Endothelial cell of umbilical vein (primary cell): Measurements from ENCODE around the gene FLVCR2. TPM values are rescaled to one million over a fixed set of nuclear protein-coding genes. Genes with fewer than 3 reads are reported as not detected.

Experiments
- BruUV-seq: library from RNA; stranded (reverse); fragments of 400-500 nt; replicated peaks from 2 replicates; lab custom pipeline; 2021; lab: Mats Ljungman, UMichigan
- CTCF ChIA-PET: fragments of 300-600, 350-600 bp; sonication (Branson Sonifier 250); formaldehyde crosslinking; loops from one replicate; lab custom pipeline; 2021; ENCODE audit warnings: antibody characterized with exemption, inconsistent platforms; lab: Charles Lee
- POLR2A ChIA-PET: fragments of 300-600, 350-600 bp; sonication (Branson Sonifier 250); formaldehyde crosslinking; loops from one replicate; lab custom pipeline; 2021; ENCODE audit warnings: antibody characterized with exemption, inconsistent platforms; lab: Charles Lee
- DNase-seq: peaks from one replicate; pipeline ENCODE4 v3.0.0-alpha.2; 2011; ENCODE audit warnings: low read depth, low spot score
- FAIRE-seq: peaks from 2 replicates; lab custom pipeline; 2011; peaks lifted over from hg19 to GRCh38; lab: Jason Lieb, UNC
- H2AFZ ChIP-seq: 2 replicates; pipeline ENCODE4 v1.6.0; 2012; ENCODE audit warnings: low read depth, low read length, control low read depth, inconsistent platforms
- H3K27ac ChIP-seq: 2 replicates; pipeline ENCODE4 v1.5.1; 2011; ENCODE audit warnings: low read depth, mild to moderate bottlenecking, control low read depth, low read length, moderate library complexity; ENCODE audit not compliant: insufficient read depth
- H3K27me3 ChIP-seq, 2 experiments: 2 replicates each; pipeline versions ENCODE4 v1.6.0 to v1.6.1; 2011; ENCODE audit warnings: low read length in 2 of 2, mixed read lengths in 1 of 2; ENCODE audit not compliant: control insufficient read depth in 2 of 2, insufficient read depth in 2 of 2
- H3K36me3 ChIP-seq, 2 experiments: 2 replicates in 1 of 2; 3 replicates in 1 of 2; pipeline ENCODE4 v1.5.1; 2011; ENCODE audit warnings: low read length in 2 of 2, mild to moderate bottlenecking in 1 of 2, moderate library complexity in 1 of 2; ENCODE audit not compliant: control insufficient read depth in 2 of 2, insufficient read depth in 2 of 2; ENCODE audit errors: extremely low read depth in 1 of 2
- H3K4me1 ChIP-seq: 3 replicates; pipeline ENCODE4 v1.5.1; 2011; ENCODE audit warnings: mild to moderate bottlenecking, low read length; ENCODE audit not compliant: control insufficient read depth, insufficient read depth; ENCODE audit errors: extremely low read depth
- H3K4me2 ChIP-seq: 2 replicates; pipeline ENCODE4 v1.6.1; 2011; ENCODE audit warnings: low read length, control low read depth, mixed read lengths; ENCODE audit not compliant: insufficient read depth
- H3K4me3 ChIP-seq, 3 experiments: fragments of 200-600 bp in 1 of 3; sonication (generic), shearing (Covaris generic) in 1 of 3; replicated peaks in 1 of 3; 2 replicates each; pipeline ENCODE4 v1.5.1; 2011 to 2016; ENCODE audit warnings: control low read depth in 3 of 3, low read length in 3 of 3, mild to moderate bottlenecking in 2 of 3, inconsistent platforms in 1 of 3, low read depth in 1 of 3, moderate library complexity in 1 of 3; ENCODE audit not compliant: insufficient read depth in 1 of 3
- H3K79me2 ChIP-seq: 2 replicates; pipeline ENCODE4 v1.6.0; 2012; ENCODE audit warnings: low read length, inconsistent platforms; ENCODE audit not compliant: control insufficient read depth, insufficient read depth
- H3K9ac ChIP-seq: replicated peaks from 2 replicates; pipeline ENCODE3; 2011; ENCODE audit warnings: low read length, control low read depth; ENCODE audit not compliant: insufficient read depth; ENCODE audit errors: extremely low read depth
- H3K9me1 ChIP-seq: replicated peaks from 3 replicates; pipeline ENCODE4 v1.6.0; 2011; ENCODE audit warnings: mild to moderate bottlenecking, low read length; ENCODE audit not compliant: control insufficient read depth, insufficient read depth; ENCODE audit errors: extremely low read depth
- H3K9me3 ChIP-seq: replicated peaks from 2 replicates; pipeline ENCODE4 v1.5.1; 2012; ENCODE audit warnings: low read length, inconsistent platforms; ENCODE audit not compliant: control insufficient read depth, insufficient read depth
- H4K20me1 ChIP-seq: replicated peaks from 2 replicates; pipeline ENCODE3; 2011; ENCODE audit warnings: mild to moderate bottlenecking, low read length; ENCODE audit not compliant: control insufficient read depth, insufficient read depth; ENCODE audit errors: extremely low read depth
- EZH2 ChIP-seq: IDR thresholded peaks from 2 replicates; pipeline ENCODE4 v1.6.1; 2012; ENCODE audit warnings: borderline replicate concordance, low read depth, mild to moderate bottlenecking, moderate library complexity, low read length, inconsistent platforms; ENCODE audit not compliant: severe bottlenecking
- FOS ChIP-seq: IDR thresholded peaks from 2 replicates; pipeline ENCODE4 v1.6.1; 2011; ENCODE audit warnings: mild to moderate bottlenecking, low read length, moderate library complexity, borderline replicate concordance; ENCODE audit not compliant: insufficient read depth
- GATA2 ChIP-seq: IDR thresholded peaks from 2 replicates; pipeline ENCODE4 v1.7.0; 2011; ENCODE audit warnings: low read depth, mild to moderate bottlenecking, moderate library complexity, mixed read lengths, low read length; ENCODE audit not compliant: insufficient read length, insufficient read depth
- JUN ChIP-seq: IDR thresholded peaks from 2 replicates; pipeline ENCODE4 v1.6.1; 2011; ENCODE audit warnings: borderline replicate concordance, low read depth; ENCODE audit not compliant: insufficient read length, insufficient read depth
- MYC ChIP-seq: IDR thresholded peaks from one replicate; pipeline ENCODE4 v1.6.1; 2011; ENCODE audit warnings: mild to moderate bottlenecking, low read depth, low read length
- POLR2A ChIP-seq: IDR thresholded peaks from 2 replicates; pipeline ENCODE4 v1.6.1; 2012; ENCODE audit warnings: low read depth, mild to moderate bottlenecking, control low read depth, low read length
- POLR2AphosphoS5 ChIP-seq: IDR thresholded peaks from 2 replicates; pipeline ENCODE4 v1.6.1; 2012; ENCODE audit warnings: low read depth, mild to moderate bottlenecking, control low read depth, low read length, moderate library complexity; ENCODE audit not compliant: insufficient read depth
- dilution Hi-C: fragments of 300-500 bp; cut with MboI; formaldehyde crosslinking; loops from one replicate; pipeline ENCODE4 v1.15.0; 2019; ENCODE audit warnings: low sequenced_read_pairs; ENCODE audit not compliant: extremely low pct_ligation_motif_present
- intact Hi-C: fragments of 100-400 bp; cut with micrococcal nuclease; formaldehyde crosslinking; loops from one replicate; pipeline ENCODE4 v1.10.0; 2022
- polyA plus RNA-seq, 4 experiments: library from polyadenylated mRNA; depleted of rRNA in 3 of 4; stranded (reverse) in 3 of 4; unstranded in 1 of 4; fragments of >200 nt; gene quantifications; 2 replicates each; pipeline versions ENCODE4 v1.2.1 to v1.2.3, GENCODE V29; 2011 to 2012; ENCODE audit warnings: missing spikeins in 1 of 4
- total RNA-seq: library from RNA; stranded (reverse); gene quantifications from 2 replicates; pipeline ENCODE4 v1.2.3, GENCODE V29; 2021
- TF ChIP-seq, protein P1 (sequence below): IDR thresholded peaks from 2 replicates; pipeline ENCODE4 v1.6.1; 2011; ENCODE audit not compliant: insufficient read depth, insufficient read length
- TF ChIP-seq, protein P2 (sequence below), 2 donors: IDR thresholded peaks; 1 replicate in 1 of 2; 2 replicates in 1 of 2; pipeline ENCODE4 v1.5.1; 2011; ENCODE audit warnings: low read length in 2 of 2, mild to moderate bottlenecking in 2 of 2, moderate library complexity in 2 of 2, control low read depth in 1 of 2, inconsistent platforms in 1 of 2, low read depth in 1 of 2; ENCODE audit not compliant: insufficient read depth in 1 of 2; ENCODE audit errors: extremely low read depth in 1 of 2

Gene FLVCR2
- total and polyA plus RNA-seq, 2 donors (not counting 3 experiments of a cell fraction or from before 2014, with no cell fraction given) = 1.4 to 4.9 TPM

DNA sequence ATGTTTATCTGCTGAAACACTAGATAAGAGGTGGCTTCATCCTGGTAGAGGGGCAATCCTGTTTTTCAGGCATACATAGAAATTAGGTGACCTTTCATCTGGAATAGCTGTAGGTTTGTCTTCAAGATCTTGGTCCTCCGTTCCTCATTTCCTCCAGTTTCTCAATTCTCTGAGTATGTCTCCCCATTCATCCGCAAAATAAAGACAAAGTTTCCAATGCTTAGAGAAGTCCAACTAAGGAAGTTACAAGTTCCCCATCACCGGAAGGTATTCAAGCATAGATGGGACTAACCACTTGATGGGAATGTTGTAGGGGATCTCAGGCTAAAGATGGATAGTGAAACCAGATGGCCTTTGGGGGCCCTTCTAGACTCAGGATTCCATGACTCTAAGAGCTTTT is 48.0 kb downstream of the FLVCR2 start:
- Histone ChIP-seq H2AFZ (no peak overlapping the region), H3K79me2 (no peaks in the 10 kb centered on the region), H3K9me1 (no peaks in the 10 kb centered on the region), H3K4me2 (no peak overlapping the region), H3K4me3 (no peak overlapping the region), H3K9ac (no peak overlapping the region), H3K36me3 (no peaks in the 10 kb centered on the region), H3K4me1 (no peaks in the 10 kb centered on the region), H4K20me1 (no peaks in the 10 kb centered on the region), H3K9me3 (no peaks in the 10 kb centered on the region), H3K27ac (no peak overlapping the region), H3K27me3 (peaks cover 0 to 8% of the 10 kb centered on the region in 2 experiments)
- POLR2A ChIA-PET = no interaction called here
- no TSS peak for BruUV-seq
- FAIRE-seq = no peak
- no peak for TF ChIP-seq POLR2A
- no peak for TF ChIP-seq MYC
- TF ChIP-seq JUN = no peak
- TF ChIP-seq, protein P1, sequence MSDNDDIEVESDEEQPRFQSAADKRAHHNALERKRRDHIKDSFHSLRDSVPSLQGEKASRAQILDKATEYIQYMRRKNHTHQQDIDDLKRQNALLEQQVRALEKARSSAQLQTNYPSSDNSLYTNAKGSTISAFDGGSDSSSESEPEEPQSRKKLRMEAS = no peak
- no peak for TF ChIP-seq FOS
- no peak for TF ChIP-seq EZH2
- no peak for TF ChIP-seq POLR2AphosphoS5
- TF ChIP-seq, protein P2, sequence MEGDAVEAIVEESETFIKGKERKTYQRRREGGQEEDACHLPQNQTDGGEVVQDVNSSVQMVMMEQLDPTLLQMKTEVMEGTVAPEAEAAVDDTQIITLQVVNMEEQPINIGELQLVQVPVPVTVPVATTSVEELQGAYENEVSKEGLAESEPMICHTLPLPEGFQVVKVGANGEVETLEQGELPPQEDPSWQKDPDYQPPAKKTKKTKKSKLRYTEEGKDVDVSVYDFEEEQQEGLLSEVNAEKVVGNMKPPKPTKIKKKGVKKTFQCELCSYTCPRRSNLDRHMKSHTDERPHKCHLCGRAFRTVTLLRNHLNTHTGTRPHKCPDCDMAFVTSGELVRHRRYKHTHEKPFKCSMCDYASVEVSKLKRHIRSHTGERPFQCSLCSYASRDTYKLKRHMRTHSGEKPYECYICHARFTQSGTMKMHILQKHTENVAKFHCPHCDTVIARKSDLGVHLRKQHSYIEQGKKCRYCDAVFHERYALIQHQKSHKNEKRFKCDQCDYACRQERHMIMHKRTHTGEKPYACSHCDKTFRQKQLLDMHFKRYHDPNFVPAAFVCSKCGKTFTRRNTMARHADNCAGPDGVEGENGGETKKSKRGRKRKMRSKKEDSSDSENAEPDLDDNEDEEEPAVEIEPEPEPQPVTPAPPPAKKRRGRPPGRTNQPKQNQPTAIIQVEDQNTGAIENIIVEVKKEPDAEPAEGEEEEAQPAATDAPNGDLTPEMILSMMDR (IDR thresholded peaks at IDR 0.05; ENCODE audit: extremely low read depth in 1 of 2, insufficient read depth in 1 of 2, low read depth in 1 of 2, low read length in 2 of 2) = no peak
- no peak for TF ChIP-seq GATA2
- CTCF ChIA-PET = no interaction called here
- intact Hi-C loops (no loop called here), dilution Hi-C loops (no loop called here)
- no peak for DNase-seq
